GM18909 (cell line): ENCODE results near the gene CPNE2.
"Not testable (repeated sequence)": the region's sequence is repeated elsewhere in the genome, so short reads cannot be mapped to it uniquely, and the experiment has no call there.

Experiments used
- ATAC-seq: cut with Tn5 transposase; IDR thresholded peaks from one replicate; pipeline ENCODE4 v1.9.1; 2021; ENCODE audit warnings: mild to moderate bottlenecking; ENCODE audit not compliant: unreplicated experiment, poor library complexity

The CPNE2 gene

DNA sequence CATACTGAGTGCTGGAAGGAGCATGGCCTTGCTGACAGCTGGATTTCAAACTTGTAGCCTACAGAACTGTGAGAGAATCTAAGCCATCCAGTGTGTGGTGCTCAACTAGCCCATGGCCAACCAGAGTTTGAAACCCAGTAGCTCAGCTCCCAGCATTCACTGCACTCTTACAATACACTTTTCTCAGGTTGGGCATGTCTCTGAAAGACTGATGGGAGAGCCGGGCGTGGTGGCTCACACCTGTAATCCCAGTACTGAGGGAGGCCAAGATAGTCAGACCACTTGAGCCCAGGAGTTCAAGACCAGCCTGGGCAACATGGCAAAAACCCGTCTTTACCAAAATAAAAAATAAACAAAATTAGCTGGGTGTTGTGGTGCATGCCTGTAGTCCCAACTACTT lies 3.8 kb downstream of the CPNE2 start:
- ATAC-seq = no peak

- no peak for ATAC-seq
Observed at GRCh38 chr16:57096793-57097192, 4.4 kb downstream of the CPNE2 start.

DNA sequence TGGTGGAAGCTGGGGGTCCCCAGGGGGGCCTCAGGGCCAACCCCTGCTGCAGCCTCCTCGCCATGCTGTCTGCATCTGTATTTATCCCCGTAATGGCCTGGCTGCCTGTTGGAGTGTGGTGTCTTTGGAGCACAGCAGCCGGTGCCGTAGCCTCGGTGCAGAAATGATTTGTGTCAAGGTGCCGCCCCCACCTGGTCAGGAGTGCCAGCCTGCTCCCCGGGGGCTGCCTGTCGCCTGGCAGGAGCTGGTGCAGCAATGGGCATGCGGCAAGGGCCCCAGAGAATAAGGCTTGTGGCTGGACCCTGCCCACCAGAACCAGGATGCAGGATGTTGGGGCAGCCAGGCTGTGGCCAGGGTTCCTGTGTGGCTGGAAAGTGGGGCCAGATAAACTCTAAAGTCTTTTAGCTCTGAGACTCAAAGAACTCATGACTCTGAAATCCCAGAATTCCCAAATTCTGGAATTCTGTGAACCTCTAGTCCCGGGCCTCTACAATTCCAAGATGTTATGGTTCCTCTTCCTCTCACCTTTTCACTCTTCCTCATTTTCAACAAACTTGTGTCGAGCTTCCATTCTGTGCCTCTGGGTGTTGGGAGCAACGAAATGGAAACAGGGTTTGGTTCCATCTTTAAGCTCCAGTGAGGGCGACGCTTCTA lies 5.9 kb downstream of the CPNE2 start:
- no peak for ATAC-seq

GRCh38 chr16:57099965-57100364 lies 7.6 kb downstream of the CPNE2 start:
- ATAC-seq = not testable (repeated sequence)

GRCh38 chr16:57100445-57100844 lies 8.1 kb downstream of the CPNE2 start:
- ATAC-seq = no peak

- no peak for ATAC-seq
Observed at GRCh38 chr16:57102888-57103851, 10.8 kb downstream of the CPNE2 start.

- ATAC-seq = no peak
Observed at GRCh38 chr16:57104706-57105105, 12.3 kb downstream of the CPNE2 start.

- no peak for ATAC-seq
Observed at GRCh38 chr16:57105184-57105583, 12.8 kb downstream of the CPNE2 start.

- ATAC-seq = no peak
Observed at GRCh38 chr16:57106767-57107166, 14.4 kb downstream of the CPNE2 start.

DNA sequence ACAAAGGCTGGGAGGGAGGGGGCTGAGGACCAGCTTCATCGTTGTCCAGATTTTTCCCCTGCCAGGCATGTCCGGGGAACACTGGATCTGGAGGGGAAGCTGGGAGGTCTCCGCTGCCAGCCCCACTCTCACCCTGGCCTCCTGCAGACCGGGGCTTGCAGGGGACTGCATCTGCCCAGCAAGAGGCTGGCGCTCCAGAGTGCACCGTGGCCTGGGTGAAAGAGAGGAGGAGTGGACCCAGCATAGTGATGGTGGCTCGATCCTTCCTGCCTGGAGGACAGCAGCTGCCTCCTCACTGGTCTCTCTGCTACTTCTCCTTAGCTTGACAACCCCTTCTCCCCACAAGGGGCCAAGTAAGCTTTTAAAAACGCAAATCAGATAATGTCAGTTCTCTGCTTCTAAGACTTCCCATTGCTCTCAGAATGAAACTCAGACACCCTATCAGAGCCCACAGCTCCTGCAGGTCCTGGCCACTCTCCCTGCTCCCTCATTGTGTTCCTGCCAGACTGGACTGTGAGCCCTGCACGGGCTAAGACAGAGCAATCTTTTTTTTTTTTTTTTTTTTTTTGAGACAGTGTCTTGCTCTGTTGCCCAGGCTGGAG lies 15.0 kb downstream of the CPNE2 start:
- no peak for ATAC-seq

- ATAC-seq = no peak
Observed at GRCh38 chr16:57108432-57108831, 16.0 kb downstream of the CPNE2 start.

DNA sequence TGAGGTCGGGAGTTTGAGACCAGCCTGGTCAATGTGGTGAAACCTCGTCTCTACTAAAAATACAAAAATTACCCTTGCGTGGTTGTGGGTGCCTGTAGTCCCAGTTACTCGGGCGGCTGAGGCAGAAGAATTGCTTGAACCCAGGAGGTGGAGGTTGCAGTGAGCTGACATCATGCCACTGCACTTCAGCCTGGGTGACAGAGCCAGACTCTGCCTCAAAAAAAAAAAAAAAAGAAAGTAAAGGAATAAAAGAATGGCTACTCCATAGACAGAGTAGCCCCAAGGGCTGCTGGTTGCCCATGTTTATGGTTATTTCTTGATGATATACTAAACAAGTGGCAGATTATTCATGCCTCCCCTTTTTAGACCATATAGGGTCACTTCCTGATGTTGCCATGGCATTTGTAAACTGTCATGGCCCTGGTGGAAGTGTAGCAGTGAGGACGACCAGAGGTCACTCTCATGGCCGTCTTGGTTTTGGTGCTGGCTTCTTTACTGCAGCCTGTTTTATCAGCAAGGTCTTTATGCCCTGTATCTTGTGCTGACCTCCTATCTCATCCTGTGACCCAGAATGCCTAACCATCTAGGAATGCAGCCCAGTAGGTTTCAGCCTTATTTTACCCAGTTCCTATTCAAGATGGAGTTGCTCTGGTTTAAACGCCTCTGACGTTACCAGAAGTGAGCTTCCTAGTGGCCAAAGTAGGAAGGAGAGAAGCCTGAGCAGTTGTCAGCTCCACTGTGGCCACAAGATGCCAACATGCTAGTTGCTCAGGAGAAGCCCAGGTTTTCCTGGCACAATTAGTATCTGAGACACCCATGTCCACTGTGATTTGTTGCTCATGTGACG lies 17.1 kb downstream of the CPNE2 start:
- not testable (repeated sequence) for ATAC-seq

GRCh38 chr16:57110937-57111336 lies 18.6 kb downstream of the CPNE2 start:
- no peak for ATAC-seq

DNA sequence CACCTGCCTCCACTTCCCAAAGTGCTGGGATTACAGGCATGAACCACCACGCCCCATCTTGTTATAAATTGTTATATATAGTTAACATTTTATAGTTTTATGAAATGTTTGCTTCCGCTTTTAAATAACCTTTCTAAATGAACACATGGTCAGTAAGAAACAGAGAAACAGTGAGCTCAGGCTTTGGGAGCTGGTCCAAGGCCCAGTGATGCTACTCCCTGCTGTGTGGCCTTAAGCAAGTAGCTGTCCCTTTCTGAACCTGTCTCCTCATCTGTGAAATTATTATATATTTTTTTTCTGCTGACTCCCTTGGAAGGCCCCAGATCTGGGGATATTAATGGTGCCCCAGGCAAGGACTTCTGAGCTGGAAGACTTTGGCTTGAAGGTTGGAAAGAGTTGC lies 19.0 kb downstream of the CPNE2 start:
- no peak for ATAC-seq

DNA sequence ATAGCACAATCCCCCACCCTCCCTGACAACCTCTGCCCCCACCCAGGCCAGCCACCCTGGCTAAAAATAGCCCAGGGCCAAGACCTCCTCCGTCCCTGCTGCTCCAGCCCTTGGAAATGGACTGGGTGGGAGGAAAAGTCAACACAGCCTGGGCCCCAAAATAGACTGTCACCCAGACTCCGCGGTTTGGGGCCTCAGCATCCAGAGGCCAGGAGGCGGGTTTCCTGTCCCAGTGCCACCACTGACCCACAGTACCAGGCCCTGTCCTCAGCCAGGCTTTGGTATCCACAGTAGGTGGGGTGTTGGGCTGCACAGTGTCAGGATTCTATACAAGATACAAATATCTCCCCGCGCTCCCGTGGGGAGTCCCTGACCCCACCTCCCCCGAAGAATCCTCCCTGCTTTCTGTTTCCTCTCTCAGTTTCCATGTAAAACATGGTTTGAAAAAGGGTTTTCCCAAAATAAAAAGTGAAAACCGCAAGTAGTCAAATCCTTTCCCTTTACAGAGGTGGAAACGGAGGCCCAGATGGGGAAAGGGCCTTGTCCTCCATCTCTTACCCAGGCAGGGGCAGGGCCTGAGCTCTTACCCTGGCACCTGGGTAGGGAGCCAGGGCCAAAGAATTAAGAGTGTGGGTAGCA lies 20.1 kb downstream of the CPNE2 start:
- no peak for ATAC-seq

DNA sequence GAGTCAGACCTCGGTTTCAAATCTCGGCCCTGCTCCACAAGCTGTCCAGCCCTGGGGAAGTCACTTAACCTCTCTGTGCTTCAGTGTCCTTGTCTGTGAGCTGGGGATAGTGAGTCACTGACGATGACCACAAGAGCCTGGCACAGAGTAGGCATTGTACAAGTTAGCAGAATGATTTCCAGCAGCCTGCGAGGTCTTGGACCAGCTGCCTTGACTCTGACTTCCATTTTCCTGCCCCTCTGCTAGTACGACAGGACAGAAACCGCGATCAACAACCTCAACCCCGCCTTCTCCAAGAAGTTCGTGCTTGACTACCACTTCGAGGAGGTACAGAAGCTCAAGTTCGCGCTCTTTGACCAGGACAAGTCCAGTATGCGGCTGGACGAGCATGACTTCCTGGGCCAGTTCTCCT lies 20.7 kb downstream of the CPNE2 start:
- no peak for ATAC-seq

GRCh38 chr16:57113664-57114063 lies 21.3 kb downstream of the CPNE2 start:
- ATAC-seq = no peak

DNA sequence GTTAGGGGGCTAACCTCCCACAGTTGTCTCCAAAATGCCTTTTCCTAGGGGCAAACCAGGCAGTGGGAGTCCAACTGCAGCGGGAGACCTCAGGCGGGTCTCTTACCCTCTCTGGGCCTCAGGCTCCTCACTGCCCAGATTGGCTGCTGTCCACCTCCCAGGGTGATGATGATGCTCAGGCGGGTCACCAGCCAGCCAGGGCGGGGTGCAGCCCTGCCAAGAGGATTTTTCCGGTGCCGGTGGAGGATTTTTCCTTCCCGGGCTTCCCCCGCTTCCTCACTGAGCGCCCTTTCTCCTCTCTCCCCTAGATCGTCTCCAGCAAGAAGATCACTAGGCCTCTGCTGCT lies 22.8 kb downstream of the CPNE2 start:
- no peak for ATAC-seq

GRCh38 chr16:57115514-57116182 lies 23.3 kb downstream of the CPNE2 start:
- ATAC-seq = no peak
